HG03457 (cell line): ENCODE results near the gene CYP4F8.
"Not testable (repeated sequence)": the region's sequence is repeated elsewhere in the genome, so short reads cannot be mapped to it uniquely, and the experiment has no call there.

Source experiments
- ATAC-seq: cut with Tn5 transposase; IDR thresholded peaks from one replicate; pipeline ENCODE4 v1.9.1; 2021; ENCODE audit warnings: moderate number of reproducible peaks; ENCODE audit not compliant: unreplicated experiment

CYP4F8 gene

GRCh38 chr19:15643387-15643786, 28.4 kb downstream of the CYP4F8 start:
- ATAC-seq: no peak

DNA sequence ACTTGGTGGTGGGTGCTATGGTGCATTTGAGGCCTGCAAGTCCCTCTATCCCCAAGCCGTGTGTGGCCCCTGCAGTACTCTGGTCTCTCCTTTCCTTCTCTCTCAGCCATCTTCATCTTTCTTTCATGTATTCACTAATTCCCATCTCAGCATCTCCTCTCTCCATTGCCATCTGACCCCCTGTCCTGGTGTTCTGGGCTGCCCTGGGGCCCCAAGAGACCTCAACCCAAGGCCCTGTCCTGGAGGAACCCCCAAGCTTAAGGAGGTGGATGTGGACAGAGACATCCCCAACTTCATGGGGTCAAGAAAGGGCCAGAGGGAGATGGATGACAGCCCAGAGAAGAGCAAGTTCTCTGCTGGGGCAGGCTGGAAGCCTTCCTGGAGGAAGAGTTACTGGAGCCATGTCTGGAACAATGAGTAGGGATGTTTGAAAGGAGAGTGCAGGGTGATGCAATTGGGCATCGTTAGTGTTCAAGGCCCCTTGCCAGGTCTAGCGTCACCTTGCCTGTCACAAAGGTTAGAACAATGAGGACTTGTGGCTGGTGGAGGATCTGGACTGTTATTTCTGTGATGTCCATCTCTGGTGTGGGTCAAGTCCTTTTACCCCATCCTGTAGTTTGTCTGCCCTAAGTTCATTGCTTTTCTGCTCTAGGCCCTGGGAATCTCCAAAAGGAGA, 29.2 kb downstream of the CYP4F8 start:
- no peak for ATAC-seq

DNA sequence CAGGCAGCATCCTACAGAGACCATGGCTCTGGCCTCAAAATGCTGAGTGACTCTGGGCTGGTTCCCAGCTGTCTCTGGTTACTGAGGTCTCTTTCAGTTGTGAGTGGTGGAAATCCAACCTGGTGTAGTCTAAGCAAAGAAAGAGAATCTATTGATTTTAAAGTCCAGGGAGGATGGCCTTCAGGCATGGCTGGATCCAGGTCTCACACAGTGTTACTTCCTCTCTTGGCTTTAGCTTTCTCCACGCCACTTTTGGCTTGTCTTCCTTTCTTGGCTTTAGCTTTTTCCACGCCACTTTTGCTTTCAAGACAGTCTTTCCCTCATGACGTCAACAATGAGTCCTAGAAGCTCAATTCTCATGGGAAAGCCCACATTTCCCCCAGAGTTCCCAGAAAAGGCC, 29.8 kb downstream of the CYP4F8 start:
- no peak for ATAC-seq

- ATAC-seq: no peak
Observed at GRCh38 chr19:15649526-15649925, 34.5 kb downstream of the CYP4F8 start.

- not testable (repeated sequence) for ATAC-seq
Observed at GRCh38 chr19:15650123-15650522, 35.1 kb downstream of the CYP4F8 start.

DNA sequence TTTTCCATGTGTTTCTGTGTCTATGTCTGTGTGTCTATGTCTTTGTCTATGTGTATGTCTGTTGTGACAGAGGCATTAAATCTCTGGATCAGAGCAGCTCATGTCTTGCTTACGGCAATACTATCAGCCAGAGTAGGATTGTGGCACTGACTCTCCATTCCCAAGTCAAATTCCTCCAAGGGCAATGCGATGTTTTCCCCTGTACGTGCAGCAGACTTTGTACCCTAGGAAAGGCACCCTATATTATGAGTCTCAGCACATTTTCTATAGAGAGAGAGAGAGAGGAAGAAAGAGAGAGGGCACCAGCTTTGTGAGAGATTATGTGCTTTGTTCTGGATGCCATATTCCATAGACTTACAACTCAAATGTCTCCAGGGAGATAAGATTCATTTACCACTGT, 36.8 kb downstream of the CYP4F8 start:
- no peak for ATAC-seq

GRCh38 chr19:15652559-15653278, 37.7 kb downstream of the CYP4F8 start:
- ATAC-seq: no peak

DNA sequence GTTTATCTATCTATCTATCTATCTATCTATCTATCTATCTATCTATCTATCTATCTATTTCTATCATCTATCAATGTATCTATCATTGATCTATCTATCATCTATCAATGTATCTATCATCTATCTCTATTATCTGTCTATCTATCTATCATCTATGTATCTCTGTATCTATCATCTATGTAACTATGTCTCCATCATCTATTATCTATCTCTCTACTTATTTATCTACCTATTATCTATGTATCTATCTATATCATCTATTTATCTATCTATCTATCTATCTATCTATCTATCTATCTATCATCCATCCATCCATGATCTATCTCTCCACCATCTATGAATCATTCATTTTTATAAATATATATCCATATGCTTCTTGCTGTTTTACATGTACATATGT, 41.4 kb downstream of the CYP4F8 start:
- ATAC-seq: no peak

GRCh38 chr19:15663247-15663646, 48.2 kb downstream of the CYP4F8 start:
- ATAC-seq: no peak

DNA sequence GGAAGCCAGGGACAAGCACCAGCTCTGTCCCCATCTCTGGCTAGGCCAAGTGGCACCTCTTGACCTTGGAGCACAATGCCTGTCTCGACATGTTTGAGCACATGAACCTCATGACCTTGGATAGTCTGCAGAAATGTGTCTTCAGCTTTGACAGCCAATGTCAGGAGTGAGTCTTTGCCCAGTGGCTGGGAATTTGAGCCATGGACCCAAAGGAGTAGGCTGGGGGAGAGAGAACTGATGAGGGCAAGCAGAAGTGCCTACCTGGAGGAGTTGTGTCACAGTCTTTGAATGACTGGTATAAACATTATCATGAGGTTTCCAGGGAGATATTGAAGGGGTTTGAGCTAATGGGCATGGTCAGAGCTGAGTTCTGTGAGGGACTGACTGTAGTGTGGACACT, 51.2 kb downstream of the CYP4F8 start:
- ATAC-seq: no peak

GRCh38 chr19:15666883-15667282, 51.9 kb downstream of the CYP4F8 start:
- no peak for ATAC-seq

GRCh38 chr19:15669440-15669839, 54.4 kb downstream of the CYP4F8 start:
- no peak for ATAC-seq

DNA sequence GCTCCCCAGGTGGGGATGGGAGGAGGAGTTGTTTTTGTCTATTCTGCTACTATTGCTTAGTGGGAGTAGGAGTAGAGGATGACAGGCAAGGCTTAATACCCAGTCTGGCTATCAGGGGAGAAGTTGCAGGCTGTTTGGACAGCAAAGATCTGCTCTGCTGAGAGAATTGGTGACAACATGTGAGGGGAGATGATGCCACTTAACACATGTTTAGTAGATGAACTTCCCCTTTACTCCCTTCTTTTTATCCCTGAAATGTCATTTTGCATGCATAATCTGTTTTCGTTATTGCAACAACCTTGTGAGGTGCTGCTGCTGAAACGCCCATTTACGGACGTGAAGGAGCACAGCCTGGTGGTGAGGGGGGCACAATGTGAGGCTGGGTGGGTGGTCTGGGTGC, 54.9 kb downstream of the CYP4F8 start:
- ATAC-seq: no peak

- ATAC-seq: no peak
Observed at GRCh38 chr19:15671237-15671821, 56.3 kb downstream of the CYP4F8 start.

GRCh38 chr19:15671891-15672579, 57.0 kb downstream of the CYP4F8 start:
- ATAC-seq: no peak

- ATAC-seq: no peak
Observed at GRCh38 chr19:15672580-15673175, 57.7 kb downstream of the CYP4F8 start, which contains the start of gene CYP4F12. Gene CYP4F12 (plus strand): TSS chr19:15673087. CDS start chr19:15673530, 443 bp downstream.

- ATAC-seq: no peak
Observed at GRCh38 chr19:15673176-15673654, 58.2 kb downstream of the CYP4F8 start.

- ATAC-seq: no peak
Observed at GRCh38 chr19:15675560-15675959, 60.5 kb downstream of the CYP4F8 start.

DNA sequence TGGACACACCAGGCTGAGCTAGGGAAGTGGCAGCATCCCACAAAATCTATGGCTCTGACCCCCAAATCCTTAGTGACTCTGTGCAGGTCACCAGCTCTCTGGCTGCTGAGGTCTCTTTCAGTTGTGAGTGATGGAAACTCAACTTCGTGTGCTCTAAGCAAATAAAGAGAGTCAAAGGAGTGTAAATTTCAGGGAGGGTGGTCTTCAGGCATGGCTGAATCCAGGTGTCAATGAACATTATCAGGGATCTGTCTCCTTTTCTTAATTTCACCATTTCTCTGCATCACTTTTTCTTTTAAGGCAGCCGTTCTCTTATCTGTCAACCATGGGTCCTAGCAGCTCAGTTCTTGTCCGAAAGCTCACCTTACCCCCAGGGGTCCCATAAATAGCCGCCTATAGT, 64.1 kb downstream of the CYP4F8 start:
- no peak for ATAC-seq

GRCh38 chr19:15679865-15680264, 64.8 kb downstream of the CYP4F8 start:
- not testable (repeated sequence) for ATAC-seq
